GM19455 (cell line): ENCODE results near the gene TUBB8B.
"Not testable (repeated sequence)": the region's sequence is repeated elsewhere in the genome, so short reads cannot be mapped to it uniquely, and the experiment has no call there.

Experiments used
- ATAC-seq: cut with Tn5 transposase; IDR thresholded peaks from one replicate; pipeline ENCODE4 v1.9.1; 2021; ENCODE audit not compliant: unreplicated experiment

Gene TUBB8B

GRCh38 chr18:13177-13576 is 36.2 kb downstream of the TUBB8B start:
- not testable (repeated sequence) for ATAC-seq

- not testable (repeated sequence) for ATAC-seq
These were observed 36.6 kb downstream of the TUBB8B start for GRCh38 chr18:12773-13172.

GRCh38 chr18:11383-12274 is 37.8 kb downstream of the TUBB8B start:
- ATAC-seq: not testable (repeated sequence)

- ATAC-seq: not testable (repeated sequence)
These were observed 38.7 kb downstream of the TUBB8B start for GRCh38 chr18:10624-11184.

GRCh38 chr18:9937-10336 is 39.5 kb downstream of the TUBB8B start:
- ATAC-seq: not testable (repeated sequence)
